Nephron progenitor cell (in vitro differentiated cells): ENCODE data around the gene RCL1.
A peak's percentile ranks its signal among the peaks of the same experiment; 100 is the strongest.

ENCODE experiments used
- DNase-seq: peaks from one replicate; pipeline ENCODE4 v3.0.0; 2021
- H3K27ac Mint-ChIP-seq: 2 replicates; pipeline ENCODE4 v1.8.0; 2021; ENCODE audit warnings: mild to moderate bottlenecking, moderate library complexity, mixed read lengths
- H3K27me3 Mint-ChIP-seq: 2 replicates; pipeline ENCODE4 v1.8.0; 2021; ENCODE audit warnings: mild to moderate bottlenecking, low read depth, mixed read lengths; ENCODE audit not compliant: poor library complexity
- H3K36me3 Mint-ChIP-seq: 2 replicates; pipeline ENCODE4 v1.8.0; 2021; ENCODE audit warnings: low read depth, mixed read lengths
- H3K4me1 Mint-ChIP-seq: 2 replicates; pipeline ENCODE4 v1.8.0; 2021; ENCODE audit warnings: mixed read lengths
- H3K4me3 Mint-ChIP-seq: 2 replicates; pipeline ENCODE4 v1.8.0; 2021; ENCODE audit warnings: mild to moderate bottlenecking, moderate library complexity, mixed read lengths
- H3K9me3 Mint-ChIP-seq: 2 replicates; pipeline ENCODE4 v1.8.0; 2021; ENCODE audit warnings: mild to moderate bottlenecking, moderate library complexity, mixed read lengths
- TF ChIP-seq, protein P1 (sequence below): fragments of 200-600 bp; sonication (generic); IDR thresholded peaks from 2 replicates; pipeline ENCODE4 v1.5.0; 2021; ENCODE audit warnings: antibody characterized with exemption

Gene RCL1

DNA sequence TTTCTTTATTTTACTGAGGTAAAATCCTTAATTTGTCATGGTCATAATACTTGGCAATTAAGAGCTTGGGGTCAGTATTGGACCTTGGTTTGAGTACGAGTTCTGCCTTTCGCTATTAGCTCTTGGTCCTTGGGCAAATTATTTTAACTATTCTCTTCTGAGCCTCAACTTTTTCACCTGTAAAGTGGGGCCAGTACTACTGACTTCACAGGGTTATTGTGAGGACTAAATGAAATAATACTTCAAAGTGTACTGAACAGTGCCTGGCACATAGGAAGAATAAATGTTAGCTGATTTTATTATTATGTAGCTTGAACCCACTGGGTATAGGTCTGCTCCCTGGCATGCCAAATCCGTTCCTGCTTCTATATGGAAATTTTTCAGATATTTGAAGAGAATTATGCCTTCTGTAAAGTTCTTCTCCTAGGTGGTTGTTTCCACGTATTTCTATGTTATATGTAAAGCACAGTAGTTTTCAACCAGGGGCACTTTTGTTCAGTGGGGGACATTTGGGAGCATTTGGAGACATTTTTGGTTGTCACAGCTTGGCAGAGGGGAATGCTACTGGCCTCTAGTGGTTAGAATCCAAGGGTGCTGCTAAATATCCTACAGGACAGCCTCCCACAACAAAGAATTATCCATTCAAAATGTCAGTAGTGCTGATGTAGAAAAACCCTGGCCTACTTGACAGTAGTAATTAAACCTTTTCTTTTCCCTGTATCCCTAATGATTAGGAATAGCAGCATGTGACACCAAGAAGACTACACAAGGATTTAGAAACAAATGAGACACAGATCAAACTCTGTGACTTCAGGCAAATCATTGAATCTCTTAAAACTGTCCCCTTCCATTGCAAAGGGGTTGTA, 4.5 kb downstream of the RCL1 start:
- Mint-ChIP-seq H3K27ac (peak overlapping the region; percentile 89), H3K9me3 (peaks cover 11% of the 10 kb centered on the region), H3K36me3 (peaks cover 28% of the 10 kb centered on the region), H3K4me1 (peaks cover 39% of the 10 kb centered on the region), H3K27me3 (no peaks in the 10 kb centered on the region), H3K4me3 (peak overlapping the region; percentile 4)
- TF ChIP-seq, protein P1, sequence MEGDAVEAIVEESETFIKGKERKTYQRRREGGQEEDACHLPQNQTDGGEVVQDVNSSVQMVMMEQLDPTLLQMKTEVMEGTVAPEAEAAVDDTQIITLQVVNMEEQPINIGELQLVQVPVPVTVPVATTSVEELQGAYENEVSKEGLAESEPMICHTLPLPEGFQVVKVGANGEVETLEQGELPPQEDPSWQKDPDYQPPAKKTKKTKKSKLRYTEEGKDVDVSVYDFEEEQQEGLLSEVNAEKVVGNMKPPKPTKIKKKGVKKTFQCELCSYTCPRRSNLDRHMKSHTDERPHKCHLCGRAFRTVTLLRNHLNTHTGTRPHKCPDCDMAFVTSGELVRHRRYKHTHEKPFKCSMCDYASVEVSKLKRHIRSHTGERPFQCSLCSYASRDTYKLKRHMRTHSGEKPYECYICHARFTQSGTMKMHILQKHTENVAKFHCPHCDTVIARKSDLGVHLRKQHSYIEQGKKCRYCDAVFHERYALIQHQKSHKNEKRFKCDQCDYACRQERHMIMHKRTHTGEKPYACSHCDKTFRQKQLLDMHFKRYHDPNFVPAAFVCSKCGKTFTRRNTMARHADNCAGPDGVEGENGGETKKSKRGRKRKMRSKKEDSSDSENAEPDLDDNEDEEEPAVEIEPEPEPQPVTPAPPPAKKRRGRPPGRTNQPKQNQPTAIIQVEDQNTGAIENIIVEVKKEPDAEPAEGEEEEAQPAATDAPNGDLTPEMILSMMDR: peak; percentile 54
- DNase-seq: peak; percentile 15

DNA sequence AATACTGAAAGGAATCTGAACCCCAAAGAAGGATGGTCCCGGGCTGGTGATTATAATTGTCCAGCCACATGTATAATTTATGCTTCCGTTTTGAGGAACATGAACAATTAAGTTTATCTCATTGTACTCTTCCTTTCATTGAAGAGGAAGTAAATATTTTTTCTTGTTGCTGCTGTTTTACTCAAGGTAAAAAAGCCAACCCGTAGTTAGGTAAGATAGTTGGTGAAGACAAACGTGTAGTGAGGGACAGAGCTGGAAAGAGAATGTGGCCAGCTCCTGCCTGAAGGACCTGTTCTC, 5.1 kb downstream of the RCL1 start:
- H3K36me3 Mint-ChIP-seq: peaks cover 29% of the 10 kb centered on the region
- H3K4me3 Mint-ChIP-seq: peak overlapping the region; percentile 4
- peak overlapping the region; percentile 89 for H3K27ac Mint-ChIP-seq
- peaks cover 11% of the 10 kb centered on the region for H3K9me3 Mint-ChIP-seq
- H3K4me1 Mint-ChIP-seq: peaks cover 39% of the 10 kb centered on the region
- TF ChIP-seq, protein P1: no peak
- no peak for DNase-seq
- H3K27me3 Mint-ChIP-seq: no peaks in the 10 kb centered on the region

DNA sequence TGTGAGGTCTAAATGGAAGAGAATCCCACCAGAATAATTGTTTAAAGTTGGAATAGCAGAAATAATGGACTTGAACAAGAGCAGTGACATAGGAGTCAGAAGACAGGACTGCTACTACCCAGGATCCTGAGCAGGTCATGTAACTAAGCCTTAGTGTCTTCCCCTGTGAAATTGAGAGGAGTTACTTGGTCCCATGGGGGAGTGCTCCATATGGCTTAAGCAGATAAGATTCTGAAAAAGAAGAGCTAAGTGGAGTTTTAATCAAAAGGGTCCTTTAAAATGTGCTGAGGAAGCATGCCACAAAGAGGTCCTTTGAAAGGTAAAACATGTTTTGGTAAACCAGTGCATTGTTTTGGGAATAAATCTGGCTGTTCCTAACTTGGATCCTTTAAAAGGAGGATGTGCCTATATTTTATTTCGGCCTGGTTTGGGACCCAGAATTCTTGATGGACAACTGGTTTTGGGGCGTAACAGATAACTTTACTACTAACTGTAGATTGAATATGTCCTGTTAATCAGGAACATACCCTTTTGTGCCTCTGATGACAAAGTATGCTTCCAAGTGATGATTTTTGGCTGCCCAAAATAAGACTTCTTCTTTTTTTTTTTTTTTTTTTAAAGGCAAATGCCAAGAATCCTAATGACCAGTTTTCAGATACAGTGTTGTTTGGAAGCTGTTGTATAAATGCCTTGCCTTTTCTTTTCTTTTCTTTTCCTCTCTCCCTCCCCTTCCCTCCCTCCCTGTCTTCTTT, 5.7 kb downstream of the RCL1 start:
- Mint-ChIP-seq H3K4me1 (peaks cover 39% of the 10 kb centered on the region), H3K36me3 (peaks cover 36% of the 10 kb centered on the region), H3K4me3 (peak overlapping the region; percentile 5), H3K27me3 (no peaks in the 10 kb centered on the region), H3K27ac (peak overlapping the region; percentile 89), H3K9me3 (peaks cover 15% of the 10 kb centered on the region)
- no peak for DNase-seq
- TF ChIP-seq, protein P1: no peak

DNA sequence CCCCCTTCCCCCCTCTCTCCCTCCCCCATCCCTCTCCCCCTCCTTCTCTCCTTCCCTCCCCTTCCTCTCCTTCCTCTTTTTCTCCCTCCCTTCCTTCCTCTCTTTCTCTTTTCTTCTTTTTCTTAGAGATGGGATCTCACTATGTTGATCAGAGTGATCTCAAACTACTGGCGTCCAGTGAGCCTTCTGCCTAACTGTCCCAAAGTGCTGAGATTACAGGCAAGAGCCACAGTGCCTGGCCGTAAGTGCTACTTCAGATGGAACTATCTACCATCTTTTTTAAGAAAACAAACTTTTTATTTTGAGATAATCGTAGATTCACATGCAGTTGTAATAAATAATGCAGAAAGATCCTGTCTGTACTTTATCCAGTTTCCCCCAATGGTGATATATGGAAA, 6.3 kb downstream of the RCL1 start:
- TF ChIP-seq, protein P1: no peak
- no peak overlapping the region for H3K4me3 Mint-ChIP-seq

DNA sequence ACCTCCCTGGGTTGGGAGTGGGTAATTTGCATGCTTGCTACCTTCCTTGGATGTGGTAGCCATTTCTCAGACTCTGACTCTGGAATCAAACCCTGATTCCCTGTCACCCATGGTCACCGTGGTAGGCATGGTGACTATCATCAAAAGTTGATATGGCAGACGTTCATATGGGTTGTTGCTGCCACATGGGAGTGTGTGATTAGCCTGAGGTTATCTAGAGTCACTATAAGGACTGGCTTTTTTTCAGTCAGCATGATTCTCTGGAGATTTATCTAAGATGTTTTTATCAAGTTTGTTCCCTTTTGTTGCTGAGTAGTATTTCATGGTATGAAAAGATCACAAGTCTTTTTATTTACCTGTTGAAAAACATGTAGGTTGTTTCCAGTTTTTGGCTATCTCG, 7.0 kb downstream of the RCL1 start:
- peaks cover 22% of the 10 kb centered on the region for H3K9me3 Mint-ChIP-seq
- TF ChIP-seq, protein P1: no peak
- peaks cover 45% of the 10 kb centered on the region for H3K36me3 Mint-ChIP-seq
- H3K4me3 Mint-ChIP-seq: no peak overlapping the region
- H3K27me3 Mint-ChIP-seq: no peaks in the 10 kb centered on the region
- no peak overlapping the region for H3K27ac Mint-ChIP-seq
- peaks cover 27% of the 10 kb centered on the region for H3K4me1 Mint-ChIP-seq
- no peak for DNase-seq

More for the DNA sequence above, 6.3 kb downstream of the RCL1 start:
- peaks cover 34% of the 10 kb centered on the region for H3K4me1 Mint-ChIP-seq
- H3K27me3 Mint-ChIP-seq: no peaks in the 10 kb centered on the region
- H3K27ac Mint-ChIP-seq: peak overlapping the region; percentile 80
- H3K36me3 Mint-ChIP-seq: peaks cover 42% of the 10 kb centered on the region
- DNase-seq: no peak
- H3K9me3 Mint-ChIP-seq: peaks cover 21% of the 10 kb centered on the region
